KOPT-K1 (cell line): Measurements from ENCODE around the gene SLC6A20.

Experiments
- H3K27ac ChIP-seq: fragments of 200-600 bp; sonication (generic); 2 replicates; pipeline ENCODE4 v1.5.1; 2016; ENCODE audit warnings: antibody characterized with exemption, mild to moderate bottlenecking, low read depth, low read length; ENCODE audit not compliant: poor library complexity, severe bottlenecking
- H3K36me3 ChIP-seq: fragments of 200-600 bp; sonication (generic); 2 replicates; pipeline ENCODE4 v1.5.1; 2017; ENCODE audit warnings: antibody characterized with exemption, mild to moderate bottlenecking, low read length, moderate library complexity; ENCODE audit not compliant: insufficient read depth
- H3K9me3 ChIP-seq: fragments of 200-600 bp; sonication (generic); 2 replicates; pipeline ENCODE4 v1.5.1; 2017; ENCODE audit warnings: antibody characterized with exemption, low read length, mild to moderate bottlenecking; ENCODE audit not compliant: insufficient read depth, poor library complexity, severe bottlenecking

SLC6A20 gene

DNA sequence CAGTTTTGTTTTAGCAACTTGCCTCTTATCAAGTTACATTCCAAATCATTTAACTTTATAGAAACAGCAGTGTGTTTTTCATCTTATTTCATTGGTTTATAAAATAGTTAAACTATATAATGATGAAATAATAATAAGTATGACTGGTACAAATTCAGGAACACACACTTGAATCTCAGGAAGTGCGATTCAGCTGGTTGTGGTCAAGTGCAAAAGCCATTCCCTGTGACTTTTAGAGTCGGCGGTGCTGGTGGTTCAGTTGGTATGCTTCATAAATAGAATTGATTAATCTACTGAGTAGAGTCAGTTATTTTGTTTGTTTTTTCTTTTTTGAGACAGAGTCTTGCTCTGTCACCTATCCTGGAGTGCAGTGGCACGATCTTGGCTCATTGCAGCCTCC is 84.4 kb downstream of the SLC6A20 start:
- H3K27ac ChIP-seq = no peak overlapping the region
- no peaks in the 10 kb centered on the region for H3K9me3 ChIP-seq
- H3K36me3 ChIP-seq = peaks cover 92% of the 10 kb centered on the region

DNA sequence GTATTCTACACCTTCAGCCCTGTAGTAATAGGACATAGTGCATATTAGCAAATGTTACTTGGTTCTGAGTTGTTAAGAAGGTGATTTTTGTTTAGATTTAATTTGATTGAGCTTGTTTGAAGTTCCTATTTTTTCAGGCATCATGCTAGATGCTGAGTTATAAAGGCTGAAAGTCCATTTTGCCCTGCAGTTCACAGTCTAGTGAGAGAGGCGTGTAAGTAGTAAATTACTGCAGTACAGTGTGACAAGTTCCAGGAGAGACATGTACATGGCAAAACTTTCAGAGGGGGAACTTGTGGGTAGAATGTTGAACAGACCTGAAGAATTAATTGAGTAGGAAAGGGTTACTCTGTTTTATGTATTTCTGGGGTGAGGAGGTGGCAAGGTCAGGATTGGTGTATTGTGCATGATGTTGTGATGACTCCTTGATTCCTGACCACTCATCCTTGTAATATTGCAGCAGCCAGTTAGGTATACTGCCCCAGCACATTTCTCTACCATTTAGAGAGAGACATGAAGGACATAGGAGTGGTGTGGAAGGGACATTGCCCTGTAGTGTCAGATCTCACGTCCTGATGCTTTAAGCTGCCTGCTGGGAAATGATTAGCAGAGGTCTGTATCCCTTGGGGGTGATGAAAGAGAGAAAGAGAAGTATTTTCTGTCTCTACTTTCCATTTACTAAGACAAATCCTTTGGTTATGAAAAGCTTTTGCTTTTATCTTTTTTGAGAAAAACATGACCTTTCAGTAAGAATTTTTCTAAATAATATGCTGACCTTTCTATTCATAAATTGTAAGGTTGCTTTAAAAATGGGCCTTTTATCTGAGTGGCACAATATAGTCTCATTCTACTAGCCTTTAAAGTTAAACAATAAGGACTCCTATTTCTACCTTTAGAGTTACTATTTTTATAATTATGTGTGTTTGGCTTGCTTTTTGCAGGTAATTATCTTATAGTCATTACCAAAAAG is 90.2 kb downstream of the SLC6A20 start:
- H3K36me3 ChIP-seq = peaks cover 83% of the 10 kb centered on the region
- H3K9me3 ChIP-seq = no peaks in the 10 kb centered on the region
- no peak overlapping the region for H3K27ac ChIP-seq
